Cerebellar cortex (tissue), 1 donor: ENCODE data around the gene SEMA5B.
A peak's percentile ranks its signal among the peaks of the same experiment; 100 is the strongest.

Source experiments
- DNase-seq: peaks from one replicate; pipeline ENCODE4 v3.0.0-alpha.2; 2015; ENCODE audit warnings: low spot score

SEMA5B gene

GRCh38 chr3:122892118-122892960 lies 135.2 kb downstream of the SEMA5B start:
- no peak for DNase-seq

- DNase-seq, result peak; percentile 31
These were observed 136.8 kb downstream of the SEMA5B start for GRCh38 chr3:122890720-122891220.

- peak; percentile 25 for DNase-seq
These were observed 137.4 kb downstream of the SEMA5B start for GRCh38 chr3:122890077-122890719.

- DNase-seq, result no peak
These were observed 140.6 kb downstream of the SEMA5B start for GRCh38 chr3:122886946-122887345.

GRCh38 chr3:122886251-122886650 lies 141.3 kb downstream of the SEMA5B start:
- no peak for DNase-seq

- no peak for DNase-seq
These were observed 145.1 kb downstream of the SEMA5B start for GRCh38 chr3:122882361-122882947.

- DNase-seq, result no peak
These were observed 146.9 kb downstream of the SEMA5B start for GRCh38 chr3:122880624-122881023.

- no peak for DNase-seq
These were observed 147.4 kb downstream of the SEMA5B start for GRCh38 chr3:122880173-122880572.

- DNase-seq, result no peak
These were observed 151.9 kb downstream of the SEMA5B start for GRCh38 chr3:122875547-122876127.

GRCh38 chr3:122873741-122874515 lies 153.6 kb downstream of the SEMA5B start:
- DNase-seq, result no peak

- DNase-seq, result no peak
These were observed 159.2 kb downstream of the SEMA5B start for GRCh38 chr3:122868322-122868721.

GRCh38 chr3:122864498-122864897 lies 163.1 kb downstream of the SEMA5B start:
- DNase-seq, result no peak

- DNase-seq, result no peak
These were observed 165.2 kb downstream of the SEMA5B start for GRCh38 chr3:122862381-122862780.
